ENCODE measurements around the gene PLEKHO2. TPM values are rescaled to one million over a fixed set of nuclear protein-coding genes. Genes with fewer than 3 reads are reported as not detected.
A peak's percentile ranks its signal among the peaks of the same experiment; 100 is the strongest.

PLEKHO2 gene
- polyA plus RNA-seq, 2 of the 4 experiments (the other 2 are of a cell fraction), result 2.8 to 3.9 TPM

DNA sequence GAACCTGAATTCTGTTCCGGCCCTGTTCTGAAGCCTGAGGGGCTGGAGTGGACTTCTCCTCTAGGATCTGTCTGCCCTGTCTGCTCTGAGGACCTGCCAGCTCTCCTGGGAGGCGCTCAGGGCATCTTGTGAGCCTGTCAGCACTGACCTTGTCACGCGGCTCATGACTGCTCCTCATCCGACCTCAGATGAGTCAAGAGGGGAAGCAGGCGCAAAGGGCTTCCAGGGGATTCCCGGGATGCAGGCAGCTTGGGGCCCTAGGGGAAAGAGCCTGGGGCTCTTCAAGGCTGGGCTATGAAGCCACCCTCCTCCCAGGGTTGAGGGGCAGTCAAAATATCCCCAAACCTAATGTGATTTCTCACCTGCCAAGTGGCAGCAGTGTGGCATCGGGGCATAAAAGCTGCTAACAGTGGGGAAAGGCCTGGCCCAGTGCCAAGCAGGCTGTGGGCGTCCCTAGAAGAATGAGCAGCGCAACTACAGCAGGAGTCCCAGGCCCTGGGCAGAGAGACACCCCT lies 42.3 kb downstream of the PLEKHO2 start:
- peak overlapping the region; percentile 62 for H3K4me2 ChIP-seq
- DNase-seq (ENCODE audit: low read depth in 1 of 2, low spot score in 1 of 2) (peak; percentile 84 to 92), FAIRE-seq (peak; percentile 54), ATAC-seq (peak; percentile 91 to 94)
- H3K9me3 ChIP-seq, result no peaks in the 10 kb centered on the region
- peak overlapping the region; percentile 49 to 76; a peak in 5 of 6 replicates for H3K27ac ChIP-seq
- ChIA-PET CTCF (interaction anchor here (1.1 to 1.6 kb wide), 4 partner anchors 9 to 113 kb away, joined by 3 to 5 read pairs (median 4); no protein-coding TSS in a partner anchor), POLR2A (no interaction called here)
- peaks cover 26% of the 10 kb centered on the region for H3K4me1 ChIP-seq
- WGBS (ENCODE audit: missing lambda C conversion rate), result 16% methylated on average over 9 of the region's 10 CpGs
- no peak overlapping the region for H3K4me3 ChIP-seq
- TF ChIP-seq, protein P1, sequence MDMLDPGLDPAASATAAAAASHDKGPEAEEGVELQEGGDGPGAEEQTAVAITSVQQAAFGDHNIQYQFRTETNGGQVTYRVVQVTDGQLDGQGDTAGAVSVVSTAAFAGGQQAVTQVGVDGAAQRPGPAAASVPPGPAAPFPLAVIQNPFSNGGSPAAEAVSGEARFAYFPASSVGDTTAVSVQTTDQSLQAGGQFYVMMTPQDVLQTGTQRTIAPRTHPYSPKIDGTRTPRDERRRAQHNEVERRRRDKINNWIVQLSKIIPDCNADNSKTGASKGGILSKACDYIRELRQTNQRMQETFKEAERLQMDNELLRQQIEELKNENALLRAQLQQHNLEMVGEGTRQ (IDR thresholded peaks at IDR 0.05), result no peak
- TF ChIP-seq, protein P2, sequence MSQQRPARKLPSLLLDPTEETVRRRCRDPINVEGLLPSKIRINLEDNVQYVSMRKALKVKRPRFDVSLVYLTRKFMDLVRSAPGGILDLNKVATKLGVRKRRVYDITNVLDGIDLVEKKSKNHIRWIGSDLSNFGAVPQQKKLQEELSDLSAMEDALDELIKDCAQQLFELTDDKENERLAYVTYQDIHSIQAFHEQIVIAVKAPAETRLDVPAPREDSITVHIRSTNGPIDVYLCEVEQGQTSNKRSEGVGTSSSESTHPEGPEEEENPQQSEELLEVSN (IDR thresholded peaks at IDR 0.05; ENCODE audit: borderline replicate concordance, low read depth), result no peak
- TF ChIP-seq CEBPB (IDR thresholded peaks at IDR 0.05) (no peak), HEYL (CRISPR knock-in tag; IDR thresholded peaks at IDR 0.05) (no peak), ESRRA (IDR thresholded peaks at IDR 0.05; ENCODE audit: borderline replicate concordance, low read length) (no peak), KDM5A (IDR thresholded peaks at IDR 0.05) (no peak), SMC3 (IDR thresholded peaks at IDR 0.05) (no peak), EHMT2 (IDR thresholded peaks at IDR 0.05; ENCODE audit: low read depth) (no peak), HOXB5 (CRISPR knock-in tag; IDR thresholded peaks at IDR 0.05) (no peak), FOSL2 (IDR thresholded peaks at IDR 0.05) (no peak), FOSL2 (CRISPR knock-in tag; IDR thresholded peaks at IDR 0.05) (peak; percentile 81), FOSB (CRISPR knock-in tag; IDR thresholded peaks at IDR 0.05) (no peak), EP300 (IDR thresholded peaks at IDR 0.05) (peak in 1 of 2 experiments; percentile 42; a peak in 1 of 5 replicates), NFE2L2 (conservative IDR thresholded peaks at IDR 0.05; ENCODE audit: low read length) (no peak), HDAC2 (IDR thresholded peaks at IDR 0.05) (no peak), JUN (IDR thresholded peaks at IDR 0.05) (peak in 1 of 2 experiments; percentile 47; a peak in 1 of 5 replicates), ZFP36 (IDR thresholded peaks at IDR 0.05; ENCODE audit: borderline replicate concordance, partially characterized antibody) (peak; percentile 24), POLR2AphosphoS2 (conservative IDR thresholded peaks at IDR 0.05; ENCODE audit: low read length) (no peak), POLR2A (IDR thresholded peaks at IDR 0.05; ENCODE audit: low read length) (no peak), JUNB (IDR thresholded peaks at IDR 0.05) (no peak), TP53 (CRISPR knock-in tag; IDR thresholded peaks at IDR 0.05) (no peak), TFCP2L1 (CRISPR knock-in tag; IDR thresholded peaks at IDR 0.05) (no peak), CBX8 (IDR thresholded peaks at IDR 0.05) (no peak), RARB (CRISPR knock-in tag; IDR thresholded peaks at IDR 0.05) (no peak), GATA3 (IDR thresholded peaks at IDR 0.05; ENCODE audit: borderline replicate concordance) (no peak), MYC (IDR thresholded peaks at IDR 0.05; ENCODE audit: borderline replicate concordance, low read length) (no peak), BHLHE40 (IDR thresholded peaks at IDR 0.05; ENCODE audit: low read depth, low read length) (no peak), RFX5 (IDR thresholded peaks at IDR 0.05) (0 out of 2 replicates have a peak, but pooled peaks have one; percentile 25), ZSCAN20 (CRISPR knock-in tag; IDR thresholded peaks at IDR 0.05) (no peak), KDM1A (IDR thresholded peaks at IDR 0.05; ENCODE audit: low read depth) (no peak), EHF (CRISPR knock-in tag; IDR thresholded peaks at IDR 0.05) (no peak), RNF2 (IDR thresholded peaks at IDR 0.05; ENCODE audit: borderline replicate concordance, low read depth) (no peak), RAD21 (conservative IDR thresholded peaks at IDR 0.05 in 1 of 2, IDR thresholded peaks at IDR 0.05 in 1 of 2) (no peak), NR3C1 (IDR thresholded peaks at IDR 0.05) (no peak)
- TF ChIP-seq, protein P3, sequence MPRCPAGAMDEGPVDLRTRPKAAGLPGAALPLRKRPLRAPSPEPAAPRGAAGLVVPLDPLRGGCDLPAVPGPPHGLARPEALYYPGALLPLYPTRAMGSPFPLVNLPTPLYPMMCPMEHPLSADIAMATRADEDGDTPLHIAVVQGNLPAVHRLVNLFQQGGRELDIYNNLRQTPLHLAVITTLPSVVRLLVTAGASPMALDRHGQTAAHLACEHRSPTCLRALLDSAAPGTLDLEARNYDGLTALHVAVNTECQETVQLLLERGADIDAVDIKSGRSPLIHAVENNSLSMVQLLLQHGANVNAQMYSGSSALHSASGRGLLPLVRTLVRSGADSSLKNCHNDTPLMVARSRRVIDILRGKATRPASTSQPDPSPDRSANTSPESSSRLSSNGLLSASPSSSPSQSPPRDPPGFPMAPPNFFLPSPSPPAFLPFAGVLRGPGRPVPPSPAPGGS (IDR thresholded peaks at IDR 0.05), result no peak
- TF ChIP-seq, protein P4, sequence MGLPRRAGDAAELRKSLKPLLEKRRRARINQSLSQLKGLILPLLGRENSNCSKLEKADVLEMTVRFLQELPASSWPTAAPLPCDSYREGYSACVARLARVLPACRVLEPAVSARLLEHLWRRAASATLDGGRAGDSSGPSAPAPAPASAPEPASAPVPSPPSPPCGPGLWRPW (IDR thresholded peaks at IDR 0.05), result no peak
- TF ChIP-seq, protein P5, sequence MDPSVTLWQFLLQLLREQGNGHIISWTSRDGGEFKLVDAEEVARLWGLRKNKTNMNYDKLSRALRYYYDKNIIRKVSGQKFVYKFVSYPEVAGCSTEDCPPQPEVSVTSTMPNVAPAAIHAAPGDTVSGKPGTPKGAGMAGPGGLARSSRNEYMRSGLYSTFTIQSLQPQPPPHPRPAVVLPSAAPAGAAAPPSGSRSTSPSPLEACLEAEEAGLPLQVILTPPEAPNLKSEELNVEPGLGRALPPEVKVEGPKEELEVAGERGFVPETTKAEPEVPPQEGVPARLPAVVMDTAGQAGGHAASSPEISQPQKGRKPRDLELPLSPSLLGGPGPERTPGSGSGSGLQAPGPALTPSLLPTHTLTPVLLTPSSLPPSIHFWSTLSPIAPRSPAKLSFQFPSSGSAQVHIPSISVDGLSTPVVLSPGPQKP (IDR thresholded peaks at IDR 0.05; ENCODE audit: low read depth, low read length), result no peak
- TF ChIP-seq, protein P6, sequence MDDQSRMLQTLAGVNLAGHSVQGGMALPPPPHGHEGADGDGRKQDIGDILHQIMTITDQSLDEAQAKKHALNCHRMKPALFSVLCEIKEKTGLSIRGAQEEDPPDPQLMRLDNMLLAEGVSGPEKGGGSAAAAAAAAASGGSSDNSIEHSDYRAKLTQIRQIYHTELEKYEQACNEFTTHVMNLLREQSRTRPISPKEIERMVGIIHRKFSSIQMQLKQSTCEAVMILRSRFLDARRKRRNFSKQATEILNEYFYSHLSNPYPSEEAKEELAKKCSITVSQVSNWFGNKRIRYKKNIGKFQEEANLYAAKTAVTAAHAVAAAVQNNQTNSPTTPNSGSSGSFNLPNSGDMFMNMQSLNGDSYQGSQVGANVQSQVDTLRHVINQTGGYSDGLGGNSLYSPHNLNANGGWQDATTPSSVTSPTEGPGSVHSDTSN (IDR thresholded peaks at IDR 0.05), result no peak
- TF ChIP-seq, protein P7, sequence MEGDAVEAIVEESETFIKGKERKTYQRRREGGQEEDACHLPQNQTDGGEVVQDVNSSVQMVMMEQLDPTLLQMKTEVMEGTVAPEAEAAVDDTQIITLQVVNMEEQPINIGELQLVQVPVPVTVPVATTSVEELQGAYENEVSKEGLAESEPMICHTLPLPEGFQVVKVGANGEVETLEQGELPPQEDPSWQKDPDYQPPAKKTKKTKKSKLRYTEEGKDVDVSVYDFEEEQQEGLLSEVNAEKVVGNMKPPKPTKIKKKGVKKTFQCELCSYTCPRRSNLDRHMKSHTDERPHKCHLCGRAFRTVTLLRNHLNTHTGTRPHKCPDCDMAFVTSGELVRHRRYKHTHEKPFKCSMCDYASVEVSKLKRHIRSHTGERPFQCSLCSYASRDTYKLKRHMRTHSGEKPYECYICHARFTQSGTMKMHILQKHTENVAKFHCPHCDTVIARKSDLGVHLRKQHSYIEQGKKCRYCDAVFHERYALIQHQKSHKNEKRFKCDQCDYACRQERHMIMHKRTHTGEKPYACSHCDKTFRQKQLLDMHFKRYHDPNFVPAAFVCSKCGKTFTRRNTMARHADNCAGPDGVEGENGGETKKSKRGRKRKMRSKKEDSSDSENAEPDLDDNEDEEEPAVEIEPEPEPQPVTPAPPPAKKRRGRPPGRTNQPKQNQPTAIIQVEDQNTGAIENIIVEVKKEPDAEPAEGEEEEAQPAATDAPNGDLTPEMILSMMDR (IDR thresholded peaks at IDR 0.05), result no peak
